ENCODE results near the gene TMEM109. TPM values are rescaled to one million over a fixed set of nuclear protein-coding genes. Genes with fewer than 3 reads are reported as not detected.

Gene TMEM109
- total RNA-seq, 1 donor from 2014 or later, result 117 TPM

GRCh38 chr11:60879971-60880588, 33.9 kb upstream of the TMEM109 start:
- H3K27me3 Mint-ChIP-seq, result no peaks in the 10 kb centered on the region
- CTCF ChIA-PET, result no interaction called here
- no peak for TF ChIP-seq CTCF (IDR thresholded peaks at IDR 0.05)
- ATAC-seq (ENCODE audit: low read depth) (no peak), DNase-seq (no peak)
- H3K9me3 Mint-ChIP-seq, result no peaks in the 10 kb centered on the region
- H3K4me1 Mint-ChIP-seq, result no peaks in the 10 kb centered on the region
- POLR2A ChIA-PET, result no interaction called here
- intact Hi-C loops (cut with micrococcal nuclease), result no loop called here
- H3K27ac Mint-ChIP-seq, result no peak overlapping the region
- H3K36me3 Mint-ChIP-seq (ENCODE audit: low read depth), result peaks cover 63% of the 10 kb centered on the region
- no peak overlapping the region for H3K4me3 Mint-ChIP-seq

GRCh38 chr11:60880643-60881282, 33.2 kb upstream of the TMEM109 start:
- intact Hi-C loops (cut with micrococcal nuclease), result no loop called here
- Mint-ChIP-seq H3K36me3 (ENCODE audit: low read depth) (peaks cover 69% of the 10 kb centered on the region), H3K4me1 (no peaks in the 10 kb centered on the region), H3K4me3 (no peak overlapping the region), H3K27me3 (no peaks in the 10 kb centered on the region), H3K27ac (no peak overlapping the region), H3K9me3 (no peaks in the 10 kb centered on the region)
- POLR2A ChIA-PET, result no interaction called here
- DNase-seq (no peak), ATAC-seq (ENCODE audit: low read depth) (no peak)
- TF ChIP-seq CTCF (IDR thresholded peaks at IDR 0.05), result no peak
- CTCF ChIA-PET, result no interaction called here

DNA sequence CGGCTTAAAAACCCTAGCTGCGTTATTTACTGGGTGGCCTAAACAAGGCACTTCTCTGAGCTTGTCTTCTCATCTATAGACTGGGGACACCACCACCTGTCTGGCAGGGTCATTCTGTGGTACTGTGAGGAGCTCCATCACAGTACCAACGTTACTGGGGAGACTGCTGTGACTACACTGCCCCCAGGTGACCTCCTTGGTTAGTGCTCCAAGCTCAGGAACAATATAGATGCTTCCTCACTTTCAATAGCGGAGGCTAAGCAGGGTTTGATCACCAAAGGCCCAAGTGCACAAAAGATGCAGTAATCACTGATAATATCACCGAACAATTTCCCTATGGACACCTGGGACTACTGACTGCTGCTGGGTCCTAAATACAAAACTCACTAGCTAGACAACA, 26.4 kb upstream of the TMEM109 start:
- Mint-ChIP-seq H3K36me3 (ENCODE audit: low read depth) (peaks cover 61% of the 10 kb centered on the region), H3K4me1 (no peaks in the 10 kb centered on the region), H3K9me3 (no peaks in the 10 kb centered on the region), H3K27me3 (no peaks in the 10 kb centered on the region), H3K4me3 (no peak overlapping the region), H3K27ac (no peak overlapping the region)
- DNase-seq (no peak), ATAC-seq (ENCODE audit: low read depth) (no peak)
- TF ChIP-seq CTCF (IDR thresholded peaks at IDR 0.05), result no peak
- CTCF ChIA-PET, result interaction anchor here (0.8 to 3.8 kb wide), 7 partner anchors 12 to 622 kb away, joined by 3 to 47 read pairs (median 3); no protein-coding TSS in a partner anchor
- POLR2A ChIA-PET, result interaction anchor here (0.6 kb wide), 1 partner anchor 56 kb away, joined by 3 read pairs; no protein-coding TSS in a partner anchor
- intact Hi-C loops (cut with micrococcal nuclease), result loop anchor here (1.0 kb wide), 1 partner anchor 56 kb away; no protein-coding TSS in a partner anchor

GRCh38 chr11:60889869-60890311, 24.1 kb upstream of the TMEM109 start:
- Mint-ChIP-seq H3K27ac (no peak overlapping the region), H3K9me3 (no peaks in the 10 kb centered on the region), H3K27me3 (no peaks in the 10 kb centered on the region), H3K4me1 (no peaks in the 10 kb centered on the region), H3K4me3 (no peak overlapping the region), H3K36me3 (ENCODE audit: low read depth) (peaks cover 68% of the 10 kb centered on the region)
- DNase-seq (no peak), ATAC-seq (ENCODE audit: low read depth) (no peak)
- TF ChIP-seq CTCF (IDR thresholded peaks at IDR 0.05), result no peak
- ChIA-PET CTCF (interaction anchor here (0.7 to 3.8 kb wide), 2 partner anchors 60 to 449 kb away, joined by 3 to 47 read pairs; no protein-coding TSS in a partner anchor), POLR2A (no interaction called here)
- intact Hi-C loops (cut with micrococcal nuclease), result loop anchor here (10.0 kb wide), 1 partner anchor 625 kb away; no protein-coding TSS in a partner anchor

- Mint-ChIP-seq H3K9me3 (no peaks in the 10 kb centered on the region), H3K4me3 (no peak overlapping the region), H3K36me3 (ENCODE audit: low read depth) (peaks cover 68% of the 10 kb centered on the region), H3K27me3 (no peaks in the 10 kb centered on the region), H3K4me1 (no peaks in the 10 kb centered on the region), H3K27ac (no peak overlapping the region)
- no peak for TF ChIP-seq CTCF (IDR thresholded peaks at IDR 0.05)
- ChIA-PET CTCF (no interaction called here), POLR2A (no interaction called here)
- intact Hi-C loops (cut with micrococcal nuclease), result loop anchor here (10.0 kb wide), 1 partner anchor 626 kb away; no protein-coding TSS in a partner anchor
- DNase-seq, result no peak
- no peak for ATAC-seq (ENCODE audit: low read depth)
Measured at GRCh38 chr11:60890696-60891095, 23.3 kb upstream of the TMEM109 start.
